OCI-M2 (cell line): Measurements from ENCODE around the gene ASXL3.

Experiments used
- DNase-seq: peaks from one replicate; lab custom pipeline; 2025; ENCODE audit not compliant: unreplicated experiment; lab: John Stamatoyannopoulos, UW

The ASXL3 gene

DNA sequence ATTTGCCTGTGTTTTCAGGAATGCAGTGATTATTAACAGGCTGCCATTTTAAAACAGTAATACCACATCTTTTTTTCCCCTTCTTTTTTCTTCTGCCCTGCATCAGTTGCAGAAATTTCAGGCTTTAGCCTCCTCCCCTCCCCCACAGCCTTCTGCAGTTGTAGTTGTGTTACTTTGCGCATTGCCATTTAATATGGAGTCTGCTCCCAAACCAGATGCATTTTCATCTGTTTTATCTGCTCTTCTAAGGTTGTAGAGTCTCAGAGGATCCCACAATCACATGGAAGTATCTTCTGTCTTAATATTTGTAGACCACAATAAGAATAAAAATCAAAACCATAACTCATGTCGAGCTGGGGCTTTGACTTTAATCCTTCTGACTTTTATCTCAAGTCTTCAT lies 3.8 kb downstream of the ASXL3 start:
- no peak for DNase-seq

- DNase-seq, result no peak
Measured at GRCh38 chr18:33583901-33584300, 5.9 kb downstream of the ASXL3 start.

DNA sequence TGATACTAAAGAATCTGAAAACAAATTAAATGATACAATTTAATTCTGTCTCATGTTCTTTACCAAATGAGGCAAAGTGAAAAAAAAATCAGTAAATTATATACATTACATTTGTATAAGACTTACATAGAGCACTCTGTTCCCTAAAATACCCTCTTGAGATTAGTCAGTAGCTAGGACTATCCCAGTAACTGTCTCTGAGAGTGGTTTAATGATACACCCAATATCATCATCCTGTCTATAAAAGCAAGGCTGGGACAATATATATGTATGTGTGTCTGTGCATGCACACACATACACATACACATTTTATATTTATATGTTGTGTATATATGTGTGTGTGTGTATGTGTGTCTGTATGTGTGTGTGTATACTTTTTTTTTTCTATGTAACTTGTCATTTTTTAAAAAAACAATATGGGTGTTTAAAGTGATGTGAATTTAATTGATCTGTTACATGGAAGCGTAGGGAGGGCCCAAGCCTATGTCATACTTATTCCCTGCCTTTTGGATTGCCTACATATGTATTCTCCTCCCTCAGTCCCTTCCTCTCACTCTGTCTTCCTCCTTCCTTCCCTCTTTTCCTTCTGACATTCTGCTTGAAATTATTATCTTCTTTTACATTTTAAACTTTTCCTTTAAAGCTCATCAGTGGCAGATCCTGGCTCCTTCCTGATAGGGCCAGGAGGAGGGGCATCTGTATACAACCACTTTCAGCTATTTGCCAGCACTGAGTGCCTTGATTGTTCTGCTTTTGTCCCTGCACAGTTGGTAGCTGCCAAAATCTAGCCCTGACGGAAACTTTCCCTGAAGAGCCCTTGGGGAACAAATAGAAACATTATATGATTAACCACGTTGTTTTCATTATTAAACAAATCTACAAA lies 6.8 kb downstream of the ASXL3 start:
- no peak for DNase-seq

DNA sequence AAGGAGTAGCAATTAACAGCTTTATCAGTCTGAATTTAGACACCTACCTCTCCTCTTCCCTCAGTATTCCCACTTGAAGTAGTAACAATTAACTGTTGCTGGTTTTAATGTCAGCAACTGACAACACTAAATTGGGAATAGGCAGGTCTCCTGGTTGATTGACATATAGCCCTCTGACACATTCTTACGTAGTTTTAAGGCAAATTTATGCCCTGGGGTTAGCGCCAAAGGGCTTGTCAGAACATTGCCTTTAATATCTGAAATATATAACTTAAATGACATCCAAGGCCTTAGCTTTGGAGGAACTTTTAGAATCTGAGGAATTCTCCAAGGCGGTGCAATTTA lies 7.4 kb downstream of the ASXL3 start:
- no peak for DNase-seq

GRCh38 chr18:33588361-33588760 lies 10.3 kb downstream of the ASXL3 start:
- no peak for DNase-seq

DNA sequence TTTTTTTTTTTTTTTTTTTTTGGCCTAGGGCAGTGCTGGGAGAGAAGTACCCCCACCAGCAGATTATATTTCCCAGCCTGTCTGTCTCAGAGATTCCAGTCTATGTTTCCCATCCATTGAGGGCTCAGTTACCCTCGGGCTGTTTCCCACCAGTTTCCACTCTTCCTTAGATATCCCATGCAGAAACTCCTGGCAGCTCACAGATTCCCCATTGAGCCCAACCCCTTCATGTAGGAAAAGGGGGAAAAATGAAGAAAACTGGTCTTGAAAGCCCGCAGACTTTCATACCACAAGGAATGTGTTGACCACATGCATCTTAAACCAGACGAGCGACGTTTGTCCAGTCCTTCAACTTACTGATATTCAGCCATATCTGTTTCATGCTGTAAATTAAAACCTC lies 15.2 kb downstream of the ASXL3 start:
- DNase-seq, result no peak

DNA sequence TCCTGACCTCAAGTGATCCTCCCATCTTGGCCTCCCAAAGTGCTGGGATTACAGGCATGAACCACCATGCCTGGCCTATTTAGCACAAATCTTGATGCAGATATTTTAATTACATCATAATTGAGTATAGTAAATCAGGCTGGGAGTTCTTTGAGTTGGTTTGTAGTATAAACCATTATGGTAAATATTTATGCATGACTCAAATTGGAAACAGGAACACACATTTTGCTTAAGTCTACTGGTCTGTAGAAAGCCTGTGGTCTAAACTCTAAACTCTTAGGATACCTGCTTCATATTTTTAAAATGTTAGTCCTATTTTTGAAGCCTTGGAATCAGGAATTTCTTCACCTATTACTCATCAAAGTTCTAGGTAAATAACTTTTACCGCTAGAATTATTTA lies 16.8 kb downstream of the ASXL3 start:
- DNase-seq, result no peak

DNA sequence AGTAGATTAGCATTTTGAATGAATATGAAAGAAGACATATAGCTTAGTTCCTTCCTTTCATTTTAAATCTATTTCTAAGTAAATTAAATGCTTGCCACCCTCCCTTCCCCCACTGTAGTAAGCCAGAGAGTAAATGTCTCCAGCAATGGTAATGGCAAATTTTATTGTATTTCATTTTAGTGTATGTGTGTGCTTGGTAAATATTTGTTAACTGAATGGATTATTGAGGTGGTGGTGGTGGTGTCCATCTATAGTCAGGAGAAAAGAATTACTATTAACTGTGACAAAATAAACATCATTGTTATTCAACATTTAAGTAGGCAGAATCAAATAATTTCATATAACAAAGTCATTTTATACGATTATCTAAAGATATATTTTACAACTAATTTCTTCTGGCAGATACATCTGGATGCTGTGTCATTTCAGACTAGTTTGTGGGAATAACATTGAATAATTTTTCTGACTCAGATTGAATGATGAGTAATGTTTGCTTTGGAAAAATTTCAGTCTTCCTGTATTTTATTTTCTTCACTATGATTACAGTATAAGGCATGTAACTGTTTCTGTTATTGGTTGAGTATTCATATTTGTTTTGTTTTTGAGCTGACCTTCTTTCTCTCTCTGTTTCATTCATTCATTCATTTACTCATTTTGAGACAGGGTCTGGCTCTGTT lies 18.3 kb downstream of the ASXL3 start:
- DNase-seq, result no peak

DNA sequence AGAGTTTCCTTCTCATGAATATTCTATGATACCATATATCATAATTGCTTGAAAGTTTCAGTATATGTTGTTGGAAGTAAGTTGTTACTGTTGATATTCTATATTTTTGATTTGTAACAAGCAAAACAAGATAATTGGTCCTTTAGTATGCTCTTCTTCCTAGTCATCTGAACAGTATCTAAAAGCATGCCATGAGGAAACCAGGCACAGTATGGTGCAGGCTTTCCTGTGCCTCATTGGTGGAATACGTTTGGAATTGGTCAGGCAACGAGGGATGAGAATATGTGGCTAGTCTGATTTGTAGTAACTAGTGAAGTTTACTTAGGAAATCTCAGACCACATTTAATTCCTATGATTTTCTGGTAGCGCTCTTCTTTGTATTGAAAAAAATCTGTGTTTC lies 22.8 kb downstream of the ASXL3 start:
- DNase-seq, result no peak

DNA sequence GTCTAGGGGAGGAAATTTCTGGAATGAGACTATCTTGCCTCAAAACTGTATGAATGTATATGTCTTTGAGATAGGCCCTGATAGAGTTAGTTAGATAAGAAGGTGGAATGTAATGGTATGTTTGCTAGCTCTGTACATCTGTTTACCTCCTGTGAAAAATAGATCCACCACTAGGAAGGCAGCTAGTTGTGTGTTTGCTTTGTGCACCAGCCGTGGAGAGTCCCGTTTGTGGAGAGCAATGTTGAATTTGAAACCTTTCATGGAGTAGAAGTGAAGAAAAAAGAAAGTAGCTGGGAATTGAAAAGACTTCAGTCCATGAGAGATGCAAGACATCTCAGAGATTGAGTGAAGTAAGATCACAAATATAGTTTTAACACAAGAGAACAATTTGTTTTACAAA lies 25.4 kb downstream of the ASXL3 start:
- DNase-seq, result no peak

GRCh38 chr18:33605250-33605649 lies 27.2 kb downstream of the ASXL3 start:
- DNase-seq, result no peak

- no peak for DNase-seq
Measured at GRCh38 chr18:33606621-33607020, 28.6 kb downstream of the ASXL3 start.

DNA sequence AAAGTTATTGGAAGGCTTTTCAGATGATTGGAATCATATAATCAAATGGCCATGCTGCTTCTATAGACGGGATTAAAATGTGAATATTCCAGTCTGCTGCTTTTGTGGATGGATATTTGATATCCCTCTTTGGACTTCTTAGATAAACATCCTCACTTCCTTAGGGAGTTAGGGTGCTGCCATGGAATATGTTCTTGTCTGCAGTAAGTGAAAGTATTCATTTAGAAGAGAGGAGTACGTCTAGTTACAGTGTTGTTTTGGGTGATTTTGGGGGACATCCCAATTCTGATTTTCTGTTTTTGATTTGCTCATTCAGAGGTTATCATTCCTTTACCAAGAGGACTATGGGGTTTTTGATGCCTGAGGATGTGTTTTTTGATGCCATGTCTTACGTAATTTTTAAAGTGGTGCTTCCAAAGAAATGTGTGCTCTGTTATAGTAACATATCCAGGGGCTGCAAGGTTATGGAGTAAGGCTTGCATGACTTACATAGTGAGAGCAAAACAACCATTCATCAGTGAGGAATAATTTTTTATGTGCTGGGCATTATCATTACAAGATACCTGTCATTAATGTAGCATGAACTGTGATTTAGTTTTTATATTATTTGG lies 33.6 kb downstream of the ASXL3 start:
- no peak for DNase-seq

DNA sequence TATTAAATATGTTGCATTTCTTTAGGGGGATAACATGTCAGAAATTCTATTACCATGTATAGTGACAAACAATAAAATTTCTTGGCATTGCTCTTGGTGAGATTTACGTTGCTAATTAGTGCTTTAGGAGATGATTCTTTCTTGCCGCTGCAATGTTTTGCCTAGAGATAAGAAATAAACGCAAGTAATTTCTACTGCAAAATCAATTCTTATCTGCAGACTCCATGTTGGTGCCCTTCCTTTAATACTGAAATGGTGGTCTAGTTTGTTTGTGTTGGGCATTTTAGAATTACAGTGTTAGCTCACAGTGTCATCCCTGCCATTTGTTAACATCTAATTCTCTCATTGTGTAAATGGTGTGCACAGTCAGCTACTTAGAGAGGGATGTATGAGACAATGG lies 34.6 kb downstream of the ASXL3 start:
- no peak for DNase-seq

DNA sequence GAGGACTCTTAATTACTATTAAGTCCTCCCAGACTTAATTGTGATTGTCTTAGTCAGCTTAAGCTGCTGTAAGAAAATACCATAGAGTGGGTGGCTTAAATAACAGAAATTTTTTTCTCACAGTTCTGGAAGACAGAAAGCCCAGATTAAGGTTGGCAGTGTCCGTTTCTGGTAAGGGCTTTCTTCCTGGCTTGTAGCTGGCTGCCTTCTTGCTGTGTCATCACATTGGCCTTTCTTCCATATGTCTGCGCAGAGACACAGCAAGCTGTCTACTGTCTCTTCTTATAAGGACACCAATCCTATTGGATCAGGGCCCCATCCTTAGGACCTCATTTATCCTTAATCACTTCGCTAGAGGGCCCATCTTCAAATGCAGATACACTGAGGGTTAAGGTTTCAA lies 38.5 kb downstream of the ASXL3 start:
- DNase-seq, result no peak

DNA sequence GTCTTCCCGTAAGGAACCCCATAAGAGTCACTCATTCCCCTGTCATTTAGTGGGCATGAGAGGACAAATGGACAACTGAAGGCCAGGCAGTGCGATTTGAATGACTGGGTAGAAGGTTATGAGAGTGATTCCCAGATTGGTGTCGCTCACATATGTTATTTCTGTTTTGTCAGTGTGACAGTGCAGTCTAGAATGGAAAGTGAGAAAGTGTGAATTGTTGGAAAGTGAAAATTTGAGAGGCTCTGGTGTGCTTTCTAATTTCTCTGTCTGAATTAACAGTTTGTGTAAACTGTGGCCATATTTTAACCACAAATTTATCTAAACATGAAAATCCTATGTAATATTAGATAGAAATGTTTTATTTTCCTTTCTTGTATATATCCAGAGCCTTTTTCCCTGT lies 49.1 kb downstream of the ASXL3 start:
- DNase-seq, result no peak

- no peak for DNase-seq
Measured at GRCh38 chr18:33630476-33630875, 52.5 kb downstream of the ASXL3 start.

GRCh38 chr18:33641141-33641540 lies 63.1 kb downstream of the ASXL3 start:
- DNase-seq, result no peak

GRCh38 chr18:33644494-33644893 lies 66.5 kb downstream of the ASXL3 start:
- DNase-seq, result no peak

- DNase-seq, result no peak
Measured at GRCh38 chr18:33647365-33647764, 69.3 kb downstream of the ASXL3 start.

- no peak for DNase-seq
Measured at GRCh38 chr18:33652635-33653034, 74.6 kb downstream of the ASXL3 start.

- DNase-seq, result no peak
Measured at GRCh38 chr18:33653231-33653630, 75.2 kb downstream of the ASXL3 start.
